H1 (cell line): ENCODE results near the gene MEGF11. TPM values are rescaled to one million over a fixed set of nuclear protein-coding genes. Genes with fewer than 3 reads are reported as not detected.

Experiments used
- CHD7 ChIP-seq: fragments of 300-600 bp; sonication (generic); IDR thresholded peaks from 2 replicates; pipeline ENCODE4 v1.7.1; 2012; ENCODE audit warnings: low read length, moderate library complexity, mild to moderate bottlenecking, inconsistent platforms; ENCODE audit not compliant: insufficient replicate concordance
- SIRT6 ChIP-seq: IDR thresholded peaks from one replicate; pipeline ENCODE4 v1.7.1; 2012; ENCODE audit warnings: low read length, inconsistent platforms
- polyA plus RNA-seq, 7 experiments: library from polyadenylated mRNA; depleted of rRNA in 3 of 7; stranded (reverse) in 5 of 7; unstranded in 2 of 7; fragments of >200 nt in 5 of 7; fragments of 200-250 nt in 2 of 7; gene quantifications; 1 replicate in 5 of 7; 2 replicates in 1 of 7; 4 replicates in 1 of 7; pipeline versions ENCODE4 v1.2.1 to v1.2.3, GENCODE V29; 2011 to 2013; ENCODE audit warnings: missing spikeins in 2 of 7, mixed read lengths in 2 of 7
- total RNA-seq: library from RNA; stranded (reverse); fragmentation: NEBNext Ultra II Directional; extraction: Animal tissue kit (Norgen Biotek cat#: 25700); gene quantifications from 2 replicates; pipeline ENCODE4 v1.2.1, GENCODE V29; 2021

MEGF11 gene
- total and polyA plus RNA-seq, 2 of the 8 experiments (the other 6 are each of a cell fraction or from before 2014, with no cell fraction given) = 4.4 to 4.8 TPM

- TF ChIP-seq CHD7 (peak; percentile 85), SIRT6 (no peak)
Observed at GRCh38 chr15:65963358-65963757, 290.2 kb downstream of the MEGF11 start (continued).
